Measurements from ENCODE around the gene PDE9A.

DNA sequence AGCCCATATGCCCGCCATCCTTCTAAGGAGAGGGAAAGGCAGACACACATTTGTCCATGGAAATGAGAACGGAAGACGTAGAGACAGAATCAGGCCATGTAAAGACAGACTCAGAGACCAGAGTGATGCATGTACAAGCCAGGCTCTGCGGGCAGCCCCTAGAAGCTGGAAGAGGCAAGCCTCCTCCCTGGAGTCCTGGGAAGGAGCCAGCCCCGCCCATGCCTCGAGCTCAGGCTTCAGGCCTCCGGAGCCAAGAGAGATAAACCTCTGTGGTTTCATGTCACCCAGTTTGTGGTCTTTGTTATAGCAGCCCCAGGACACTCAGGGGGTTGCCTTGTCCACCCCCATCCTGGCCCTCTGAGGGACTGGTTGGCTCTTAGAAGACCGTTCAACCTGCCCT is 11.6 kb downstream of the PDE9A start:
- TF ChIP-seq, protein P1, sequence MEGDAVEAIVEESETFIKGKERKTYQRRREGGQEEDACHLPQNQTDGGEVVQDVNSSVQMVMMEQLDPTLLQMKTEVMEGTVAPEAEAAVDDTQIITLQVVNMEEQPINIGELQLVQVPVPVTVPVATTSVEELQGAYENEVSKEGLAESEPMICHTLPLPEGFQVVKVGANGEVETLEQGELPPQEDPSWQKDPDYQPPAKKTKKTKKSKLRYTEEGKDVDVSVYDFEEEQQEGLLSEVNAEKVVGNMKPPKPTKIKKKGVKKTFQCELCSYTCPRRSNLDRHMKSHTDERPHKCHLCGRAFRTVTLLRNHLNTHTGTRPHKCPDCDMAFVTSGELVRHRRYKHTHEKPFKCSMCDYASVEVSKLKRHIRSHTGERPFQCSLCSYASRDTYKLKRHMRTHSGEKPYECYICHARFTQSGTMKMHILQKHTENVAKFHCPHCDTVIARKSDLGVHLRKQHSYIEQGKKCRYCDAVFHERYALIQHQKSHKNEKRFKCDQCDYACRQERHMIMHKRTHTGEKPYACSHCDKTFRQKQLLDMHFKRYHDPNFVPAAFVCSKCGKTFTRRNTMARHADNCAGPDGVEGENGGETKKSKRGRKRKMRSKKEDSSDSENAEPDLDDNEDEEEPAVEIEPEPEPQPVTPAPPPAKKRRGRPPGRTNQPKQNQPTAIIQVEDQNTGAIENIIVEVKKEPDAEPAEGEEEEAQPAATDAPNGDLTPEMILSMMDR (IDR thresholded peaks at IDR 0.05) = no peak
- TF ChIP-seq POLR2A (IDR thresholded peaks at IDR 0.05) = no peak

Data from breast epithelium (tissue), 3 donors.